Measurements from ENCODE around the gene TRIM17. TPM values are rescaled to one million over a fixed set of nuclear protein-coding genes. Genes with fewer than 3 reads are reported as not detected.

TRIM17 gene
- total and polyA plus RNA-seq, 2 of the 13 experiments (the other 11 are each of a cell fraction or from before 2014, with no cell fraction given): 0.32 to 0.64 TPM

- TF ChIP-seq SKIL (CRISPR knock-in tag; IDR thresholded peaks at IDR 0.05; ENCODE audit: borderline replicate concordance): no peak
- TF ChIP-seq SPEN (CRISPR knock-in tag; IDR thresholded peaks at IDR 0.05; ENCODE audit: low read depth): no peak
- peak; percentile 12 for TF ChIP-seq HNRNPK (IDR thresholded peaks at IDR 0.05; ENCODE audit: low read depth, low read length, poor library complexity, severe bottlenecking)
- no peak for TF ChIP-seq ZBTB21 (CRISPR knock-in tag; IDR thresholded peaks at IDR 0.05)
- no peak for TF ChIP-seq WIZ (CRISPR knock-in tag; IDR thresholded peaks at IDR 0.05)
- TF ChIP-seq ZNF160 (CRISPR knock-in tag; IDR thresholded peaks at IDR 0.05): no peak
- TF ChIP-seq KLF15 (CRISPR knock-in tag; IDR thresholded peaks at IDR 0.05; ENCODE audit: borderline replicate concordance): no peak
- TF ChIP-seq RFX1 (IDR thresholded peaks at IDR 0.05): no peak
- TF ChIP-seq TEAD2 (CRISPR knock-in tag; IDR thresholded peaks at IDR 0.05): no peak
- TF ChIP-seq TCF12 (IDR thresholded peaks at IDR 0.05): no peak
- no peak for TF ChIP-seq TCF12 (CRISPR knock-in tag; IDR thresholded peaks at IDR 0.05)
- TF ChIP-seq NCOA5 (CRISPR knock-in tag; IDR thresholded peaks at IDR 0.05): no peak
- no peak for TF ChIP-seq ZBED4 (CRISPR knock-in tag; IDR thresholded peaks at IDR 0.05; ENCODE audit: borderline replicate concordance)
- no peak for TF ChIP-seq TGIF2 (CRISPR knock-in tag; IDR thresholded peaks at IDR 0.05)
- no peak for TF ChIP-seq ZNF510 (CRISPR knock-in tag; IDR thresholded peaks at IDR 0.05; ENCODE audit: low read depth)
- no peak for TF ChIP-seq ZNF564 (CRISPR knock-in tag; IDR thresholded peaks at IDR 0.05)
- TF ChIP-seq ZFX (CRISPR knock-in tag; IDR thresholded peaks at IDR 0.05; ENCODE audit: low read depth): peak; percentile 69
- no peak for TF ChIP-seq ZNF777 (CRISPR knock-in tag; IDR thresholded peaks at IDR 0.05)
- TF ChIP-seq ZNF879 (CRISPR knock-in tag; IDR thresholded peaks at IDR 0.05): no peak
- TF ChIP-seq TCF7 (IDR thresholded peaks at IDR 0.05; ENCODE audit: low read depth): no peak
- no peak for TF ChIP-seq RCOR2 (CRISPR knock-in tag; IDR thresholded peaks at IDR 0.05)
- peak; percentile 34; the same call in 1 of the 2 replicates for TF ChIP-seq MYC (CRISPR knock-in tag; IDR thresholded peaks at IDR 0.05; ENCODE audit: borderline replicate concordance)
- no peak for TF ChIP-seq ZNF276 (CRISPR knock-in tag; IDR thresholded peaks at IDR 0.05; ENCODE audit: low read depth)
- no peak for TF ChIP-seq ZNF629 (CRISPR knock-in tag; conservative IDR thresholded peaks at IDR 0.05)
- TF ChIP-seq NFIB (CRISPR knock-in tag; IDR thresholded peaks at IDR 0.05; ENCODE audit: borderline replicate concordance): no peak
Measured at GRCh38 chr1:228416217-228416933, at the start of gene TRIM17 (continued).
